GM15510 (cell line): ENCODE data around the gene MATN3.

Source experiments
- POLR2A ChIP-seq: IDR thresholded peaks from 3 replicates; pipeline ENCODE4 v1.6.1; 2011; ENCODE audit warnings: borderline replicate concordance; ENCODE audit not compliant: insufficient read length; ENCODE audit errors: extremely low read depth

Gene MATN3

DNA sequence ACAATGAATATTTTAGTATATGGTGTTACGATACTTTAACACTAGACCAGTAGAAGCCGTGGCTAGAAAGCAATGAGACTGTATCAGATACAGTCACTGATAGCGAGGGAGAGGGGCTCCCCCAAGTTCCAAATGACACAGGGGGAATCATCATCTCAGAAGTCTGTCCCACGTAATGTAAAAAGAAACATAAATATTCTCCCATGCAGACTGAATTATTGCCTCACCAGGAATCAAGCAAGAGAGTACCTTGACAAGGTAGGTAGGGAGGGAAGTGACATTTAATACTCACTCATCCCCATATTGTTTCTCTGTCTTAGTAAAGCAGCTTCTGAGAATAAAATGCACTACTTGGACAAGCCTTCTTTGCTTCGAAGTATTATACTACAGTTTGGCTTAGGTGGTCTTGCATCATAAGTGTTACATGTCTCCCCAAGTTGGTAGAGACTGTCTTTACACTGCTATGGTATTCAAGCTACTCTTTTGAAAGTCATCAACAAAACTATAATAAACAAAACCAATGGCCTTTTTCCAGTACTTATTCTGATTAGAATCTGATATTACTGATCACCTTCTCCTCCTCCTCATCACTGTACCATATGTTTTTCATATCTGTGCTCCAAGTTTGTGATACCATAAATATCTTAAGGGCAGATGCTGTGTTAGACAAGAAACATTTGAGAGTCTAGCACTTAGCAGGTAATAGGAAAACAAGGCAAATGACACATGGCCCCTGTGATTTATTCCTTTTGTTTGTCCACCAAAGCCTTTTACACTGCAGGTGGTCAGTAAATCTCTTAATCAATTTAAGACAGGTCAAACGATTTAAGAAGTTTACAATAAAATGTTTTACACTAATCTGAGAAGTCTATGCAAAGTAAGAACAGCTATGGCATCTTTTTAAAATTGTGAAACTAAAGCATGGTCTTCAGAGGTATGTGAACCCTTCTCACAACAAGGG is 36.3 kb upstream of the MATN3 start:
- TF ChIP-seq POLR2A: no peak

DNA sequence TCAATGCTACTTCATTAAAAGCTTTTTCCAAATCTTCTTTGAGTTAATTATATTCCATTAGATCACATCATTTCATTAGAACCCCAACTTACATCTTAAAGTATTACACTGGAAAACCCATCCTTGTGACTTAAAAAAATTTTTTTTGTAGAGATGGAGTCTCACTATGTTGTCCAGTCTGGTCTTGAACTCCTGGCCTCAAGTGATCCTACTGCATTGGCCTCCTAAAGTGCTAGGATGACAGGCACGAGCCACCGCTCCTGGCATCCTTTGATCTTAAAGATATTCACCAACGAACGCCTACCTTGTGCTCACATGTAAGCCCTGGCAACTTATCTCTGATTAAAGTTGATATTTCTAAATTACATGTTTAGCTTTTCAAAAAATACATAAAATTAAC is 32.3 kb upstream of the MATN3 start:
- TF ChIP-seq POLR2A: no peak

DNA sequence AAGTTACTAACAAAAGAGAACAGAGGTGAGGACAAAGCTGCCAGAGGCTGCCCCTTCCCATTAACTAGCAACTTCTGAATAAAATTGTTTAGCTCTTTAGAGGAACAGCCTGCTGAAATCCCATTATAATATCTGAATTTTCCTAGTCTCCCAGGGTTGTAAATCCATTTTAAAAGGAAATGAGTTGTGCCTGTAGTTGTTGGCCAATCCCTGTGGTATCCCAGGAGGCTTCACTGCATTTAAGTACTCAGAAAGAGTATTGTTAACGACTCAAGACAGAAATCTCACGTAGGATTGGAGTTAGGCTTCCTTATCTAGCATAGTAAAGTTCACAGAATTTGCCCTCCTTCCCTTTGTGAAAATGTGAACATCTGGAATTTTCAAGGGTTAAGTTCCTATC is 30.1 kb upstream of the MATN3 start:
- TF ChIP-seq POLR2A: no peak

DNA sequence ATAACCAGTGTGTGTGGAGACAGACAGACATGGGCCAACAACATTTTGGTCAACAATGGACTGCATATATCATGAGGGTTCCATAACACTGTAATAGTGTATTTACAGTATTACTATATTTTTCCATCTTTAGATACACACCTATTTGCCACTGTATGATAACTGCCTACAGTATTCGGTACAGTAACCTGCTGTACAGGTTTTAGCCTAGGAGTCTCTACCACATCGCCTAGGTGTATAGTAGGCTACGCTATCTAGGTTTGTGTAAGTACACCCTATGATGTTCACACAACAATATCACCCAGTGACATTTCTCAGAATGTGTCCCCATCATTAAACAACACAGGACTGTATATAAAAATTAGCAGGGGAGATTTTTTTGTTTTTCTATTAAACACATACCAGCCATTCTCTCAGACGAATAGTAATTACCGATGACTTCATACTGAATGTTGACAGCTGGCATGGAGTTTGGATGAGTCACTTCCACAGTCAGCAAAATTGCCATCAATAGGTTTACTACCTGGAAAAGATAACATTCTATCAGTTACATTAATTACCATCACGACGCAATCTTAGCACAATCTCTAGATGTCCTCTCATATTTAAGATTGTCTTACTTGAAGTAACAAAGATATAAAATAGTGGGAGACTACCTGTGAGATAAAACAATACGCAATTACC is 28.2 kb upstream of the MATN3 start:
- no peak for TF ChIP-seq POLR2A

DNA sequence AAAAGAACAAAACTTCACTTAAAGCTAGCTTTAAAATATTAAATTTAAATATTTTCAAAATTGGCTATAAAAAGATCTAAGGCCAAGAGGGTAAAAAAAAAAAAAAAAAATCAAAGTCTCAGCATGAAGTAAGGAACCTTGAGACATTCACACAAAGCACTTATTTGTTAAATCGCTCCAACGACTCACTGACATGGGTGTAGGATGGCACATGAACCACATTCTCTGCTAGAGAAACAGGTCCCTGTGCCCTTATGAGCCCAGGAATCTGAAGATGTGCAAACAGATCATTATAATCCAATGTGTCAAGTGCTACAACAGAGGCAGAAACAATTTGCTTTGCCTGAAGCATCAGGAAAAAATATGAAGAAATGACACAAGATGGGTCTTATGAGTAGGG is 25.2 kb upstream of the MATN3 start:
- TF ChIP-seq POLR2A: no peak

DNA sequence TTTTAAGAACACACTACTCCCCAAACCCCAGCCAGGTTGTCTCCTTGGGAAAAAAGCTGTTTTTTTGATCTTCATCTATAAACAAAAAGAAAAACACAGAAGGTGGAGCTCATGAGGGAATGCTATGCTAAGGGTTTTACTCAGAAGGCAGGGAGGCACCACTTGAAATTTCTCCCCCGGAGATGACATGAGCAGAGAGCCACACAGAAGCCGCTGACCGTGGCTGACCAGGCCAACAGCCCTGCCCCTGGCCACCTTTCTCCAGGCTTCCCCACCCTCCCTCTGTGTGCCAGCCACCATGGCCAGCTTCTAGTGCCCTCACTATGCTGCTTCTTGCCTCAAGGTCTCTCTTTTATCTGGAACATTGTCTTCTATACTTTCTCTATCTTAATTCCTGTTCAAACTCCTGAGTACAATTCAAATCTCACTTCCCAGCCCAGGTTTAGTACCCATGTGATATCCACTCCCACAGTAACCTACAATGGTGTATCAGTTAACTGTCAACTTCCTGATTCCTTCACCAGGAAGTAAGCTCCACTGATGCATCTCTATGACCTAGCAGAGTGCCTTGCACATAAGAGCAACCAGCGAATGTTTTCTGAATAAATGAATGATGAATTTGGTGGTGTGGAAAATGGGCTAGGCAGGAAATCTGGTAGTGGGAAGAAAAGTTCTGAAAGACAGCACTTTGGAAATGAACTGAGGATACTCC is 23.6 kb upstream of the MATN3 start:
- no peak for TF ChIP-seq POLR2A

DNA sequence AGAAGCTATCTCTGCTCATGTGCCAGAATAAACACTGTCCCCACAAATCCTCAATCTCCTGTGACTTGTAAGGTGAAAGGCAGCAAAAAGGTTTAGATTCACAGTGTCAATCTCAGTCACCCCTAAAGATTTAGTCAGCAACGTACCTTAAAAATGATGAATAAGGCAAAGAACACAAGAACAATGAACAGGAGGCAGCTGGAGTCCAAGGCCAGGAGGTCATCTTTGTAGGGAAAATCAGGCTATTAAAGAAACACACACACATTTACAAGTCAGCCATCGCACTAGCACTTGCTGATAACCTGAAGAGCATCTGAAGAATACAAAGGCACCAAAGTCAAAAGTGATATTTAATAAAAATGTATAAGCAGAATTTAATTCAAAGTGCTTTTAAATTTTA is 22.4 kb upstream of the MATN3 start:
- TF ChIP-seq POLR2A: no peak

DNA sequence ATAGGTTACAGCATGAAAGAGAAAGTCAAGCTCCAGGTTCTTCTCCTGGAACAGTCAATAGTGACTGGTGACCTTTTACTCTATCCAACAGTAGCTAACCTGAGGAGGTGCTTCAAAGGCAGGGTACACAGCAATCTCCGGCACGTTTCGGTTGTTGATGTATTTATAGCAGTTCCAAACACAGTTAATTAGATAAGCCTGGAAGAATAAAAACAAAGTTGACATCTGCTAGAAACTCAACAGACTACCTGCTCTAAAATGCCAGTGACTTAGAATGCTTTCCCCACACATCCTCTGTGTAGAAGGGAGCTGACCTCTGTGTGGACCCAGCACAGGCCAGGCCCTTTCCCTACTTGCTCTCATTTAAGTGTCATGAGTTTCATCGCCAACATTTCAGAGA is 21.8 kb upstream of the MATN3 start:
- no peak for TF ChIP-seq POLR2A

DNA sequence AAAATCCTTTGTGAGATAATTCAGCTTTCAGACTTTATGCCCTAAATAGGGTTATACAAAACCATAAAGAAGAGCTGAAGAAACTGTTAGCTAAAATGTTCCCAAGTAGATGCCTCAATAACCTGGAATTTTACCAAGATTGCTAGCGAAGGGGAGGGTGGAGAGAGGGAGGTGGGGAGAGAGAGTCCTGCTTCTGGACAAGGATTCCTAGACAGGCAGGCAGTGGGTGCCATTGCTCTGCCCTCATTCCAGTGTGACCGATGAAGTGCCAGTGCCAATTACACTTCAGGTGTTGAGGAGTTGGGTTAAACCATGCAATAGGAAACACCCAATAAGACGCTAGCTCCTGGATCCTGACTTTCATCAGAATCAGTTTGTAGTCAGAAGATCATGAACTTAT is 20.9 kb upstream of the MATN3 start:
- no peak for TF ChIP-seq POLR2A

DNA sequence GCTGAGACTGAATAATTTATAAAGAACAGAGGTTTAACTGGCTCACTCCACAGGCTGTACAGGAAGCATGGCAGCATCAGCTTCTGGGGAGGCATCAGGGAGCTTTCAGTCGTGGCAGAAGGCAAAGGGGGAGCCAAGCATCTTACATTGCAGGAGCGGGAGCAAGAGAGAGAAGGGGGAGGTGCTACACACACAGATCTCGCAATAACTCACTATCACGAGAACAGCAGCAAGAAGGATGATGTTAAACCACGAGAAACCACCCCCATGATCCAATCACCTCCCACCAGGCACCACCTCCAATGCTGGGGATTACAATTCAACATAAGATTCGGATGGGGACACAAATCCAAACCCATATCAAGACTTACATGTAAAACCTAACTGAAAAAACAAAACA is 17.8 kb upstream of the MATN3 start:
- TF ChIP-seq POLR2A: no peak

DNA sequence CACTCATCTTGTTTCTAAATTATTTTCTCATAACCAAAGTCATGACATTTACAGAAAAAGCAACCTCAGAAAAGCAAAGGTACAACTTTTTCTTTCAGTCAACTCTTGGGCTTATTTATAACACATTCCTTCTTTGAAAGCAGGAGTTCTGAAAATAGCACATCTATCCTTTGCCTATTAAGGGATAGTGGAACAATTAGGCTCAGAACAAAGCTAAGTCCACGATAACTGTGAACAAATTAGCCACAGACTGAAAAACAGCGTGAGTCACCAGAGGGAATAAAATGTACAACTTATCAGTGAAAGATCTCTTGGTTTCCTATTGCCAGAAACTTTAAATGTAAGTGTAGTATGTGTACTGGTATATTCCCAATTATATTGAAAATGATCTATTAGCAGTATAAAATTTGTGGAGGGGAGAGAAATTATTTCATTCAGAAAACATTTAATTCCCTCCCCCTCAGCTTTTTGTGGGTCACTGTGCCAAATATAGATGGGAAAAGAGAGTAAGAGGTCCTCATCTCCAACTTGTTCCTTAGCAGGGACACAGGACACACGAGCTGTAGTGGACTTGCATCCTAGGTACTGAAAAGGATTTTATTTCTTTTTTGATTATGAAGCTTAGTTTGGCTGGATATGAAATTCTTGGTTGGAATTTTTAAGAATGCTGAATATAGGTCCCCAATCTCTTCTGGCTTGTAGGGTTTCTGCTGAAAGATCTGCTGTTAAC is 15.4 kb upstream of the MATN3 start:
- no peak for TF ChIP-seq POLR2A

DNA sequence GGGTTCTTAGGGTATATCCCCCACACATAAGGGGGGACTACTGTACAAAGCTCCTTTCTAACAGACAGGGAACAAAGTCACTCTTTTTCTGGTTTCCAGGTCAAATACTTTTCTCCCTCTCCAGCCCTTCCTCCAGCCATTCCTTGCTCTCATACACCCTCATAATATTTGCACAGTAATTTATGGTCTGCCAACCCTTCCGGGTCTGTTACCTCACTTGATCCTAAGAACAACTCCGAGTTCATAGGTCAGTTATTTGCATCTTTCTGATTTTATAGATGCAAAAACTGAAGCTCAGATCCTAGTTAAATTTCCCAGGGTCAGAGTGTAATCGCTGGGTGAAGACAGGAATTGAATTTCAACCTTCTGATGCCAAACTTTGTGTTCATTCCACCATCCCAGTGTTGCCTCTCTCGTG is 14.8 kb upstream of the MATN3 start:
- TF ChIP-seq POLR2A: no peak

DNA sequence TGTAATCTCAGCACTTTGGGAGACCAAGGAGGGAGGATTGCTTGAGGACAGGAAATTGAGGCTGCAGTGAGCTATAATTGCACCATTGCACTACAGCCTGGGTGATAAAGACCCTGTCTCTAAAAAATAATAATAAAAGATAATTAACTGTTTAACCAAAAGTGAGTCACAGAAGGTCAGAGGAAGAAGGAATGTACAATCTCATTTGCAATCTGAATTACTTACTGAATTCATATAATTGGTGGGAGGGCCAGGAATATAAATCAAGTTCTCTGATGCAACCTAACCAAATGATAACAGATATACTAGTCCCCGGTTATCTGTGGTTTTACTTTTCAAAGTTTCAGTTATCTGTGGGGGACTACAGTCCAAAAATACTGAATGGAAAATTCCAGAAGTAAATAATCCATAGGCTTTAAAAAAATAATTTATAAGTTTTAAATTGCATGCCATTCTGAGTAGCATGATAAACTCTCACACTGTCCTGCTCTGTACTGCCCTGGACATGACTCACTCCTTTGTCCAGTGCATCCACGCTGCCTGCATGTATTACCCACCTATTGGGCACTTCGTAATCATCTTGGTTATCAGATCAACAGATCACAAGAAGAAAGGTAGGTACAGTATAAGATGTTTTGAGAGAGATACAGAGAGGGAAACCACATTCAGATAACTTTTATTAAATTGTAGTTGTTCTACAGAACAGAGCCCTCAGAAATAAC is 12.8 kb upstream of the MATN3 start:
- TF ChIP-seq POLR2A: no peak

DNA sequence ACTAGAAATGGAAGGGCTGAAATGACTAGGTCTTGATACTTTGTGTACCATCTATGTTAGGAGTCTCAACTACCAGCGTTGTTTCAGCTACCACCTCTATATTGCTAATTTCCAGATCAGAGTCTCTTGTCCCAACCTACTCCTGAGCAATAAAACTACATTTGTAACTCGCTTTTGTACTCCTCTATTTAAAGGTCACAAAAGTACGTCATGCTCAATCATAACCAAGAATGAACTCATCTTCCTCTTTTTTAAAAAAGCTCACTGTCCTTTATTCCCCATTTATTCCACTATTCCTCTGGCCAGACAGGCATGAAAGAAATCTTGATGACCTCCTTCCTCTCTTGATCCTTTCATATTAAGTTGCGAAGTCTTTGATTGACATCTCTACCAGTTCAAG is 11.2 kb upstream of the MATN3 start:
- TF ChIP-seq POLR2A: no peak

DNA sequence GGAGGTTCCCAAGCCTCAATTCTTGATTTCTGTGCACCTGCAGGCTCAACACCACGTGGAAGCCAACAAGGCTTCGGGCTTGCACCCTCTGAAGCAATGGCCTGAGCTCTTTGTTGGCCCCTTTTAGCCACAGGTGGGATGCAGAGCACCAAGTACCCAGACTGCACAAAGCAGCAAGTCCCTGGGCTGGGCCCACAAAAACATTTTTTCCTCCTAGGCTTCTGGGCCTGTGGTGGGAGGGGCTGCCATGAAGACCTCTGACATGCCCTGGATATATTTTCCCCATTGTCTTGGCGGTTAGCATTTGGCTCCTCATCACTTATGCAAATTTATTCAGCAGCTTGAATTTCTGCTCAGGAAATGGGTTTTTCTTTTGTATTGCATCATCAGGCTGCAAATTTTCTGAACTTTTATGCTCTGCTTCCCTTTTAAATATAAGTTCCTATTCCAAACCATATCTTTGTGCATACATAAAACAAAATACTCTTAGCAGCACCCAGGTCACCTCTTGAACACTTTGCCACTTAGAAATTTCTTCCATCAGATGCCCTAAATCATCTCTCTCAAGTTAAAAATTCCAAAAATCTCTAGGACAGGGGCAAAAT is 9.0 kb upstream of the MATN3 start:
- no peak for TF ChIP-seq POLR2A

DNA sequence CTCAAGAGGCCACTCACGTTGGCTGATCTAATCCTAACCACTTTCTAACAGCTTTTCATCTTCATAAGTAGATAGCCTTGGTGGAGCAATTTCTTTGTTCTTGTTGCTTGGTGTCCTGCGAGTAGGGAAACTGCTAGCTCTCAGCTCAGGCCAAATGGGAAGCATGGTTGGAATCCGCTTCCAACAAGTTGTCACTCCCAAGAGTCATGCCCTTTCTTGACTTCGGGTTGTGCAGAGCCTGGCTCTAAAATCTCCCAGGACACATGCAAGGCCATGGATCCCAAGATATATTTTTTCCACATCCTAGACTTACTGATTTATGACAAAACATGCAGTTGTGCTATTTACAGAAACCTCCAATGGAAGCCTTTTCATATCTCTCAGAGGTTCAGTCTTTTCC is 7.3 kb upstream of the MATN3 start:
- TF ChIP-seq POLR2A: no peak
